ENCODE measurements around the gene SRCIN1. TPM values are rescaled to one million over a fixed set of nuclear protein-coding genes. Genes with fewer than 3 reads are reported as not detected.

SRCIN1 gene
- total RNA-seq, 1 donor from 2014 or later, result 8.3 TPM

GRCh38 chr17:38544839-38545209 is 60.9 kb downstream of the SRCIN1 start:
- no peak overlapping the region for H3K4me3 Mint-ChIP-seq
- no peak for DNase-seq (ENCODE audit: extremely low spot score, unreplicated experiment)
- no peaks in the 10 kb centered on the region for H3K36me3 Mint-ChIP-seq
- no peaks in the 10 kb centered on the region for H3K27me3 Mint-ChIP-seq
- H3K4me1 Mint-ChIP-seq (ENCODE audit: unreplicated experiment), result peaks cover 3% of the 10 kb centered on the region
- TF ChIP-seq CTCF (conservative IDR thresholded peaks at IDR 0.05), result no peak
- H3K27ac Mint-ChIP-seq, result no peak overlapping the region
- no peaks in the 10 kb centered on the region for H3K9me3 Mint-ChIP-seq

- DNase-seq (ENCODE audit: extremely low spot score, unreplicated experiment), result no peak
These were observed 61.4 kb downstream of the SRCIN1 start for GRCh38 chr17:38544175-38544838.

GRCh38 chr17:38543403-38544174 is 62.2 kb downstream of the SRCIN1 start:
- Mint-ChIP-seq H3K27ac (no peak overlapping the region), H3K4me3 (no peak overlapping the region), H3K27me3 (no peaks in the 10 kb centered on the region), H3K9me3 (no peaks in the 10 kb centered on the region), H3K4me1 (ENCODE audit: unreplicated experiment) (peaks cover 3% of the 10 kb centered on the region), H3K36me3 (no peaks in the 10 kb centered on the region)
- no peak for TF ChIP-seq CTCF (conservative IDR thresholded peaks at IDR 0.05)
- DNase-seq (ENCODE audit: extremely low spot score, unreplicated experiment), result no peak

More at GRCh38 chr17:38544175-38544838, 61.4 kb downstream of the SRCIN1 start:
- TF ChIP-seq CTCF (conservative IDR thresholded peaks at IDR 0.05), result no peak
- Mint-ChIP-seq H3K36me3 (no peaks in the 10 kb centered on the region), H3K9me3 (no peaks in the 10 kb centered on the region), H3K27ac (no peak overlapping the region), H3K27me3 (no peaks in the 10 kb centered on the region), H3K4me3 (no peak overlapping the region), H3K4me1 (ENCODE audit: unreplicated experiment) (peaks cover 3% of the 10 kb centered on the region)

- Mint-ChIP-seq H3K4me1 (ENCODE audit: unreplicated experiment) (peaks cover 3% of the 10 kb centered on the region), H3K27ac (no peak overlapping the region), H3K27me3 (no peaks in the 10 kb centered on the region), H3K4me3 (no peak overlapping the region), H3K36me3 (no peaks in the 10 kb centered on the region), H3K9me3 (no peaks in the 10 kb centered on the region)
- DNase-seq (ENCODE audit: extremely low spot score, unreplicated experiment), result no peak
- TF ChIP-seq CTCF (conservative IDR thresholded peaks at IDR 0.05), result no peak
These were observed 63.5 kb downstream of the SRCIN1 start for GRCh38 chr17:38542286-38542685.

GRCh38 chr17:38541281-38541680 is 64.5 kb downstream of the SRCIN1 start:
- no peaks in the 10 kb centered on the region for H3K36me3 Mint-ChIP-seq
- no peak overlapping the region for H3K4me3 Mint-ChIP-seq
- no peak overlapping the region for H3K27ac Mint-ChIP-seq
- H3K9me3 Mint-ChIP-seq, result no peaks in the 10 kb centered on the region
- DNase-seq (ENCODE audit: extremely low spot score, unreplicated experiment), result no peak
- H3K27me3 Mint-ChIP-seq, result no peaks in the 10 kb centered on the region
- H3K4me1 Mint-ChIP-seq (ENCODE audit: unreplicated experiment), result peaks cover 2% of the 10 kb centered on the region
- no peak for TF ChIP-seq CTCF (conservative IDR thresholded peaks at IDR 0.05)

Measured in type B pancreatic cell (in vitro differentiated cells).